ENCODE results near the gene SMC1B. TPM values are rescaled to one million over a fixed set of nuclear protein-coding genes. Genes with fewer than 3 reads are reported as not detected.

SMC1B gene
- total RNA-seq, 4 donors from 2014 or later, result 0.17 TPM; not detected in 3

GRCh38 chr22:45428391-45429385 is 15.3 kb upstream of the SMC1B start:
- TF ChIP-seq CTCF (IDR thresholded peaks at IDR 0.05; ENCODE audit: low read depth), result no peak

- no peak for TF ChIP-seq CTCF (IDR thresholded peaks at IDR 0.05; ENCODE audit: low read depth)
Observed at GRCh38 chr22:45427114-45427513, 13.7 kb upstream of the SMC1B start.

GRCh38 chr22:45426387-45426786 is 13.0 kb upstream of the SMC1B start:
- TF ChIP-seq CTCF (IDR thresholded peaks at IDR 0.05; ENCODE audit: low read depth), result no peak

GRCh38 chr22:45425531-45426265 is 12.3 kb upstream of the SMC1B start:
- TF ChIP-seq CTCF (IDR thresholded peaks at IDR 0.05; ENCODE audit: low read depth), result no peak

- TF ChIP-seq CTCF (IDR thresholded peaks at IDR 0.05; ENCODE audit: low read depth), result no peak
Observed at GRCh38 chr22:45425101-45425500, 11.7 kb upstream of the SMC1B start.

GRCh38 chr22:45424241-45424731 is 10.9 kb upstream of the SMC1B start:
- no peak for TF ChIP-seq CTCF (IDR thresholded peaks at IDR 0.05; ENCODE audit: low read depth)

GRCh38 chr22:45423524-45423923 is 10.1 kb upstream of the SMC1B start:
- no peak for TF ChIP-seq CTCF (IDR thresholded peaks at IDR 0.05; ENCODE audit: low read depth)
